HG03039 (cell line): ENCODE measurements around the gene FASTKD3.

ENCODE experiments used
- ATAC-seq: cut with Tn5 transposase; IDR thresholded peaks from one replicate; pipeline ENCODE4 v1.9.1; 2021; ENCODE audit warnings: mild to moderate bottlenecking, moderate library complexity; ENCODE audit not compliant: unreplicated experiment

FASTKD3 gene

DNA sequence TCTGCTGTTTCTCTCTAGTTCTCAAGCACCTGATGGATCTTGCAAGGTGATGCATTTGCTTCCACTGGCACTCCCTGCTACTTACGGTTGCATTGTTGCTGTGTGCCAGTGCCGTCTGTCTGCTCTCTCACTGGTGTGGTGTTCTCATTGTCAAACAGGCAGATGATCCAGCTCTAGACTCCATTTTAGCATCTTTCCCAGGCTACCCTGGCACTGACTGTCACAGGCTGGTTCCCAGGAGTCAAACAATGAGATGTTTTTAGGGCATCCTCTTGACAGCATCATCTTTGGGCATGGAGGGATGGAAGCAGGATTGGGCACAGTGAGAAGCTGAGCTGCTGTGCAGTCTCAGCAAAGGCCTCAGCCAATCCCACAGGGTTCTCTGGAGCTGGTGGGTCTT is 13.0 kb upstream of the FASTKD3 start:
- ATAC-seq: no peak

DNA sequence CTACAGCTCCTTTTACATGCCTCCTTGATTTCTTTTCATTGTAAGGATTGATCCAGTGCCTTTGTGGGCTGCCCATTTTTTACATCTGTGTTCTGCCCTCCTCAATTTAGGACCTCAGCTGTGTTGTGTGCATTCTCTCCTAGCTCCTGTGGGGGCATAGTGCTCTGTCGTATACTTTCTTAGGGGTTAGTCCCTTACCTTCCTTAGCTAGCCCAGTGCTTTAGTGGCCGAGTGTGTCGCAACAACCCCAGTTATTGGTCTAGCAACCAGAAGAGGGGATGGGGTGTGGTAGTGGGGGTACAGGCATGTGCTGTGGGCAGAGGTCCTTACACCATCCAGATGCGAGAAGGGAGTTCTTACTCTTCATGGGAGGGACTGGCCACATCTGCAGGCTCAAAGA is 12.3 kb upstream of the FASTKD3 start:
- no peak for ATAC-seq

DNA sequence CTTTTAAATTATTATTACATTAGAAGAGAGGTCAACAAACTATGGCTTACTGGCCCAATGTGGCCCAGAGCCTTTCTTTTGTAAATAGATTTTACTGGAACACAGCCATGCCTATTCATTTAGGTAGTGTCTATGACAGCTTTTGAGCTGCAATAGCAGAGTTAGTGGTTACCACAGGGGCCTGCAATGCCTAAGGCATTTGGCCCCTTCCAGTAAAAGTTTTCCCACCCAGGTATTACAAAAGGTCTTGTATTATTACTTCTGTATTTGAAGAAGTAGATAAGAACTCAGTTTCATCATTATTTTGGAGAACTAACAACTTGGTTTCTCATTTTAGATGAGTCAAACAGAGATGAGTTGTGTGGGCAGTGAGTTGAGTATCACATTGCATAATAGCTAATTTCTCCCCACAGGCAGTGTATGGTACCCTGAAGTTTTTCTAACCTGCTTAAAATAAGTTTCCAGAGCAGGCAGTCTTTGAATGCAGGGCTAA is 9.6 kb upstream of the FASTKD3 start:
- peak; percentile 97 for ATAC-seq

DNA sequence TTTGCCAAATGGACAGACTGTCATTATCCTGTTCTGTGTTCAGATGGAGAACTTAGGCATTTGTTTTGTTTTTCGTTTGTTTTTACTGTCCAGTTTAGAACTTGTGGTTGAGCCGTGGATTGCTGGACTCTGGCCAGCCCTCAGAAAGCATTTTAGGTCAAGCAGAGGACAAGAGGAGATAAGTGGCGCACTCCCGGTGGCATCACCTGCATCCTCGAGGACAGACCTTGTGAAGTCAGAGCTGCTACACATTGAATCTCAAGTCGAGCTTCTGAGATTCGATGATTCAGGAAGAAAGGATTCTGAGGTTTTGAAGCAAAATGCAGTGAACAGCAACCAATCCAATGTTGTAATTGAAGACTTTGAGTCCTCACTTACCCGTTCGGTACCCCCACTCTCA is 9.0 kb upstream of the FASTKD3 start:
- no peak for ATAC-seq

DNA sequence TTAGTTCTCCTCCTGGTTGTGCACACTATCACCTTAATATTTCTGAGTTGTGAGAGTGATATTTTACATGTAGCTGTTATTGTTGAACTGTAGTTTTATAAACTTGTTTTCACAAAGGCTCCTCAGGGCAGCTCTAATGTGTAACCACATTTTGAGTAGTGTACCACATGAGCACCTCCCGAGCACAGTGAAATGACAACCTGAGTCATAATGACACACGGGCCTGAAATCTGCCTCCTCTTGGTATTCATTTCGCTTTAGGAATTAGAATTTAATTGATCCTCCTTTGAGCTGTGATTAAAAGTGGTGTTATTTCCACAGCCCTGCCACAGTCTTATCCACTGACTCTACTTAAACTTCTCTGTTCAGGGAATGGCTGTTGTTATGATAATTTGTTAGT is 8.0 kb upstream of the FASTKD3 start:
- ATAC-seq: peak; percentile 43

DNA sequence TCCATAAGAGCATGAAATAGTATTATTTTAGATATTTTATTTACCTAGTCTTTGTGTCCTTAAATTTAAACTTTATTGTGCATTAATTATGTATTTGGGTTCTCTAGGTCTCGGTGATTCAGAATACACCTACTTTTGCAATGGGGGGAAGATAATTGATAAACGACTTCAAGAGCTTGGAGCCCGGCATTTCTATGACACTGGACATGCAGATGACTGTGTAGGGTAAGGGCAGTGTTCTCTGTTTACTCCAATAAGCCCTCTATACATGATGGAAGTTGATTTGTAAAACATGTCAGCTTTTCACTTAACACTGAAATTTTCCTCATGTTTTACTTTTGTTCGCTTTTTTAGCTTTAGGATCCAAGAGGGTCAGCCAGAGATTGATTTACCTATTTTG is 6.3 kb upstream of the FASTKD3 start:
- no peak for ATAC-seq

DNA sequence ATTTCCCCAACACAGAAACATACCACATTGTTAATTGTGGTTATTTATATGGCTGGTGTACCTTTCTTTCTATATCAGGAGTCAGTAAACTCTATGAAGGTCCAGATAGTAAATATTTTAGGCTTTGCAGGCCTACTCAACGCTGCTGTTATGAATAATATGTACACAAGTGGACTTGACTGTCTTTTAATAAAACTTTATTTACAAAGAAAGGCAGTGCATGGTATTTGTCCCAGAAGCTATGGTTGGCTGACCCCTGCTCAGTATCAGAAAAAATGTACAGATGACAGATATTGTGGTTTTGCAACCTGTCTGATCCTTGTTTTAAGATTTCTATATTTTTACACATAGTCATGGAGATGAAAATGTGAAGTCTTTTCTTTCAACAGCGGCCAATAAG is 5.8 kb upstream of the FASTKD3 start:
- no peak for ATAC-seq

DNA sequence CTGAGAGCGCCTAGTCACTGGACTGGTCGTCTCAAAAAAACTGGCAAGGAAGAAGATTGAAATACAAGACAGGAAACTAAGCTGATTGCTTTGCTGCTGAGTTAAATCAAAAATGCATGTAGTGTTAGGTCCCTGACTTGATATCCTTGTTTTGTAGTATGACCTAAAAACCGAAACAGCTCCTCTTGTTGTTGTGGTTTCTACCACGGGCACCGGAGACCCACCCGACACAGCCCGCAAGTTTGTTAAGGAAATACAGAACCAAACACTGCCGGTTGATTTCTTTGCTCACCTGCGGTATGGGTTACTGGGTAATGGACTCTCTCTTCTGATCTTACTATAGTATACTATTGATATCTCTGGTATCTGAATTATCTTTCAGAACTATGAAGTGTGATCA is 4.4 kb upstream of the FASTKD3 start:
- no peak for ATAC-seq

DNA sequence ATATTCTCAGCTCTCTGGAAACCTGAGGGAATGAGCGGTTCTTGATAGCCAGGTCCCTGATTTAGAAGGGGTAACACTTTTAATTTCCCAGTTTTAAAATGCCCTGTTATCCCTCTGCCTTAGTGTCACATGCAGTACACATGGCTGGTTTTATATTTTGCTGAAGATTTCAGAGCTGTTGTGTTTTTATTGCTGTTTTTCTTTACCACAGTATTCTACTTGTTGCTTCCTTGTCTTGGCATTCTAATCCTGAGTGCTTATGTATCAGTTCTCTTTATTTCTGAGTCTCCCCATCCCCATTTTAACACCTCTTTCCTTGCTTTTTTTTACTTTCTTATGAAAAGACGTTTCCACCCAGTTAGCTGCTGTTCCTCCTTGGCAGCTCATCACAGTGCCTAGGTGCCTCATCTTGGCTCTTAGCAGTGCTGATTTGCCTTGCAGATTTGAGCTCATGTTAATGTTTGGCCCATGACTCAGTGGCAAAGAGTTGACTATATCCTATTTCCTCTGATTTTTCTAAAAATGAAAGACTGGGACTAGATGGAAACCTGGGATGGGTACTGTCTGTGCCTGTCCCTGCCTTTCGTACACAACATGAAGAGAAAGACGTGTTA is 3.8 kb upstream of the FASTKD3 start:
- ATAC-seq: no peak

DNA sequence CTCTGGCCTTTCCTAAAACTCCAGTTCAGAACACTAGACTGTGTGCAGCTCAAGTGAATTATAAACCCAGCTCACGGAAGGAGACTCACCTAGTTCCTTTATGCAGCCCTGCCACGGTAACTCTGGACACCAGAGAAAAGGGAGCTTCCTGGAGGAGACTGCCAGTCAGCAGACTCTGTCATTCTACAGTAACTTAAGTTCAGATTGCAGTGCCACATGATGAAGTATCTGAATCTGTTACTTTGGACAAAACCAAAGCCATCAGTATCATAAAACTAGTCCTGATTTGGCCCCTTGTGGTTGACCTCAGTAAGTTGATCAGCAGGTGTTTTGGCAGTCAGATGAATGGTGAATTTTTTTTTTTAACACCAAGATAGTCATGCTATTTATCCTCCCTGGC is 2.8 kb upstream of the FASTKD3 start:
- ATAC-seq: no peak

DNA sequence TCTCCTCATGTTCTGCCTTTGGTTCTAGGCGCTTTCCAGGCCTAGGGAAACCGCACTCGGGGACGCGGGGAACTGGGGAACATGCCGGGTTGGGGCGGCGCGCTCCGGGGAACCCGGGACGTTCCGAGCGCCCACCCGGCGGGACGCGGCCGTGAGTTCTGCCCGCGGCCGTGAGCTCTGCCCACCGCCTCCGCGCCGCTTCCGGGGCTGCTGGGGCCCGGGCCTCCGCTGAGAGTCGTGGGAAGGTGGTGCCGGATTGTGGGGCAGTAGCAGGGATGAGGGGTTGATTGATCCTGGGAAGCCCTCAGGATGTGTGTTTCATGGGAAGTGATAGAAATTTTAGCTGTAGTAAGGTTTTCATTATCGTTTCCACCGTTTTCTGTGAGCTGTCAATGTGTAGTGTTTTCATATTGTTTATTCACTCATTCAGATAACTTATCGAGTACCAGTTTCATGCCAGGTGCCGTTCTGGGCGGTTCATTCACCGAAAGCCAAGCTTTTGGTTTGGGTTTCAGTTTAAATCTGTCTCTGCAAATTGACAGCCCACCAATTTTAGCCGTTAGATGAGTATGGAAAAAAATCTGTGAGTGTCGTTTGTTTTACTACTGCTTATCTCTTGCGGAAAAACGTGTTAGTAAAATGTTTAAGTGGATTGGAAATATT is 774 bp upstream of the FASTKD3 start:
- peak; percentile 29 for ATAC-seq

DNA sequence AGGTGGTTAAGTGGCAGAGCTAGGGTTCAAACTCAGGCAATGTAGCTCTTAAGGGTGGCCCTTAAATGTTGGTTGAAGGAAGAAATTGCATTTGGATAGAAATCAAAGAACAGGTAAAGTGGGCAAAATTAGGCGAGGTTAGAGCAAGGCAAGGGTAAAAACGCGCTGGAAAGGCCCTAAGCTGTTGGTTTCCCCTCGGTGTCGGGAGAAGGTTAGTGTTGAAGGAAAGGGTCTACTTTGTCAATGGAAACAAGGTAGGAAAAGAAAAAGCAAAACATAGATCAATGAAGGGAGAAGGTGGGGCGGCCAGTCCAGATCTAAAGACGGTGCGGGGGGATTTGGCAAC is 431 bp downstream of the FASTKD3 start:
- ATAC-seq: no peak

DNA sequence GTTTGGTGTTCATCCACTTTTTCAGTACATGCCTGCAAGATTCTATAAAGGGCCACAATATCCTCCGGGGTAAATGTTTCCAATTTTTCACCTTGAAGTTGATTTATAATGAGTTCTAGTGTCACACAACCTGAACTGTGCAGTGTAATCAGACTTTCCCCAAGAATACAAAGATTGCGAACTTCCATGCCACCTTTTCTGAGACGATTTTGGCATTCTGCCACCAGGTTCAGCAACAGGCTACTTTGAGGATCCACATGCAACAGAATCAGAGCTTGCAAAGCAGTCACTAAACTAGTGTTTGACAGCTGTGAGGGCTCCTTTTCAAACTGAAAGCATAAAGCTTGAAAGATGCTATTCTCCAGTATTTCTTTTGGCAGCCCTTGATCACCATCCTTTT is 1.6 kb downstream of the FASTKD3 start:
- no peak for ATAC-seq

DNA sequence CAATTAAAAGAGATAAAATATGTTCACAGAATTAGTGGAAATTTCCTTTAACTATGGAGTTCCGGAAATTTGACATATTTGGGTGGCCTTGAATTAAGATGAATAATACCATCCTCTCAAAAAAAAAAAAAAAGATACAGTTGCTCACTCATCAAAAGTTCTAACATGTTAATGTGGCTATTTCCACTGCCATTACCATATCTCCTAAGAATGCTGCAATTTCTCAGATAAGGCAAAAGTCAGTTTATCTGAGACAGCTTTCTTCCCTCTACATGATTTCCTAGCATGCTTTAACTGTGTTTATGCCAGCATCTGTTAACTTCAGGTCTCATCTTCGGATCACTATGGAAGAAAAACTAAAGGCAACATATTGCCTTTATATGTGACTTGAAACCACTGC is 2.6 kb downstream of the FASTKD3 start:
- no peak for ATAC-seq

DNA sequence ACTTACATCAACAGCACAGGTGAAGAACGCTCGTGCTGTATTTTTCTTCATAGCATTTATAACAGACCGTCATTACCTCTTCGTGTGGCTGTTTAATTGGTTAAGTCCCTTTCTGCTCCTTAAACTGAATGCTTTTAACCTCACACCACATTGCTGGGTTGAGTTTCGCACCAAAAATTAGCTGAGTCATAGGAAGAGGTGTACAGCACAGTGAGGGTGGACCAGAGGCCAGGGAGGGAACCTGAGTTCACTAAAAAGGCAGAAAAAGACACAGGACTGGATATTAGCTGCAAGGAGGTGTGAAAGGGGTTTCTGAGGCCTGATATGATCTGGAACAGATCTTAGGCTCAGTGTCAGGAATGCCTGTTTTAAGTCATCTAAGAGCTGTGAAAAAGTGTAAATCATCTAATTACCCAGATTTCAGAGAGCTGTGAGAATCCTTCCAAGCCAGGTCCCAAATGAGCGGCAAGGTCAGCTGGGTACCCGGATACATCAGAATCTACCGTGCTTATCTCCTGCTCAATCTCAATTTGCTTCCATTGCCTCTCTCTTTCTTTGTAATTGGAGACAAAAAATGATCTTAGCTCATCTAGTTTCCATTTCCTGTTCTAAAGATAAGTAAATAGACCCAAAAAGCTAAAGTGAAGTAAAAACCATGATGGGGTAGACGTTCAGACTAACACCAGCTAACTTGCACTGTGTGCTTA is 10.8 kb downstream of the FASTKD3 start:
- ATAC-seq: no peak

DNA sequence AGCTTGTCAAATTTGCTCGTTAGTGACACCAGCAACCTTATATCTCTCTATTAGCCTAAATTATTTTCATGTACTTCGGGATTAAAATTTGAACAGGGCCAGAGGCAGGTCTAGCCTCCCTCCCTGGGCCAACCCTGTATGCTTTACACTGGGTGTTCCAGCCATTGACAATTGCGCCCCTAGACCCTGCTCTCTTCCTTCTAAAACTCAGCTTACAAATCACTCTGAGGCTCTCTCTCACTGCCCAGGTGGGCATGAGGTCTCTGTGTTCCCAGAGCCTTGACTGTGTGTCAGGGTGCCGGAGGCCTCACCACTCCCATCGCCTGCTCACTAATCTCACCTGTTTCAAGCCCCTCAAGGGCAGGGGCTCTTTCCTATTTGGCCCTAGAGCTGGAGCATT is 11.5 kb downstream of the FASTKD3 start:
- no peak for ATAC-seq

DNA sequence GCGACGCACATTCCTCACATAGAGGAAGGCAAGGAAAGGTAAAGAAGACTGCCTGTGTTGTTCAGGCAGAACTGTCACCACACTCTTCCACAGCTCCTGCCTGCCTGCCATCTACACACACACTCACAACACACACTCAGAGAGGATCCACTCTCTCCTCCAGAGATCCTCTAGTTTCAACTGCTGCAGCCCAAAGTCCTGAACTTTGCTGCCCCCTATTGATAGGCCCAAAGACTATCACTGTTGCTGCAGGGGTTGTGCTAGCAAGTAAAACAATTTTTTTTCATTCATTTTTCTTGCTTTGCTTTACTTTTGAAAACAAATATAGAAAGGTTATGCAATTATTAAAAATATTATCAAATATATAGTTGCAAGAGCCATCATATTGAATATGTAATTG is 12.0 kb downstream of the FASTKD3 start:
- ATAC-seq: no peak

DNA sequence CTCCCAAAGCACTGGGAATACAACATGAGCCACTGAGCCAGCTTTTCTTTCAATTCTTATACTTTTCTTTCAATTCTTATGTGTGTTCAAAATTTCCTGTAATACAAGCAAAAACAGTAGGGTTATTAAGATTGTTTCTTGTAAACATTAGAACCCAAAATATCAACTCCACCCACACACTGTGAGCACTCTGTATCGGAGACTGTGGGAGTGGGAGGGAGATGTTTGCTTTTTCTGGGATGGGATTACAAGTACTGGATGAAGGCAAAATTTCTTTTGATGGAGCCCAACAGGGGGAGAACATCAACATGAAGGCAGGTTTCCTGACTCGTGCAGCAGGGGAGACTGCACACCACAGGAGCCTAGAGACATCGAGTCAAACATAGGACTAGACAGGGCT is 13.2 kb downstream of the FASTKD3 start:
- no peak for ATAC-seq

DNA sequence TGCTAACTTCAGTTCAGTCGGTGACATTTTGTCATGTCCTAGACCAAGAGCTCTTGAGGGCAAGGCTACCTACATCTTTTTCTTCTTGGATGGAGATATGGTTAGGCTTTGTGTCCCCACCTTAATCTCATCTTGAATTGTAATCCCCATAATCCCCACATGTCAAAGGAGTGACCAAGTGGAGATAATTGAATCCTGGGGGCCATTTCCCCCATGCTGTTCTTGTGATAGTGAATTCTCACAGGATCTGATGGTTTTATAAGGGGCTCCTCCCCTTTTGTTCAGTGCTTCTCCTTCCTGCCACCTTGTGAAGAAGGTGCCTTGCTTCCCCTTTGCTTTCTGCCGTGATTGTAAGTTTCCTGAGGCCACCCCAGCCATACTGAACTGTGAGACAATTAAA is 15.8 kb downstream of the FASTKD3 start:
- ATAC-seq: no peak

DNA sequence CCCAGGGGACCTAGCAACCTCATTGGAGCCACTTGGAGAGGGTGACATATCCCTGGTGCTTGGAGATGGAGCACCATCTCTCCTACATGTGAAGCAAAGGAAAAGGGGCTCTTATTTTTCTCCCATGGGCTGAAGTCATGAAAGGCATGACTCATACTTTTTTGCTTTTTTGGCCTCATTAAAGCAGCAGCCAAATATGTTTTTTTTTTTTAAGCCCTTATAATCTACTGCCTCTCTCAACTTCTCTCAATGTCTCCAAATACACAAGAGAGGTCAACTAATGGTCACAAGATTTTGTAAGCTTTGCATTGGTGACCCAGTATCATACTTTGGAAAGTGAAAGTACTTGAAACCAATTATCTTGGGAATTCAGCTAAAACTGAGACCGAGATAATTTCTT is 16.3 kb downstream of the FASTKD3 start:
- ATAC-seq: no peak

DNA sequence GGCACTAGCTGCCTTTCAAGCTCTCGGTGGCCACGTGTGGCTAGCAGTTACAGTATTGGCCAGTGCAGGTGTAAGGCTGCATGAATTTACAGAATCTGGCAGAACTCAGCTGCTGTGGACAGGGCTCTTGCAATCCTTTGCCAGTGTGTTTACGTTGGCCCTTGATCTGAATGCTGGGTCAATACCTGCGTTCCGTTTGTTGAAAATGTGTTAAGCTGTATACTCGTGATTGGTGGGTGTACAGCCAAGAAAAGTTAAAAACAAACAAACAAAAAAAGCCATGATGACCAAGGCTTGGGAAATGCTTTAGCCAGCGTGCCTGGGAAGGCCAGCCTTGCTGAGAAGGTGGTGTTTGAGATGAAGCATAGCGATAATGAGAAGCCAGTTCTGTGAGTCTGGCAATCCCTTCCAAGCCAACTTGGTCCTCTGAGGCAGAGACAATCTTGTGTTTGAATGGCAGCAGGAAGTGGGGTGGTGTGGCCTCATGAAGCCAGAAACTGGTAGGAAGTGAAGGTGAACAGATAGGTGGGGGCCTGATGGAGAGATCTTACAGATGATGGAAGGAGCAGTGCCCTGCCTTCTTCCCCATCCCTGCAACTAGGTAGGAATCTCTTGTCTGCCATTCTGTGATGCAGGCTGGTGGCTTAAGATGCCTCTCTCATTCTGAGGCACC is 17.1 kb downstream of the FASTKD3 start:
- no peak for ATAC-seq

DNA sequence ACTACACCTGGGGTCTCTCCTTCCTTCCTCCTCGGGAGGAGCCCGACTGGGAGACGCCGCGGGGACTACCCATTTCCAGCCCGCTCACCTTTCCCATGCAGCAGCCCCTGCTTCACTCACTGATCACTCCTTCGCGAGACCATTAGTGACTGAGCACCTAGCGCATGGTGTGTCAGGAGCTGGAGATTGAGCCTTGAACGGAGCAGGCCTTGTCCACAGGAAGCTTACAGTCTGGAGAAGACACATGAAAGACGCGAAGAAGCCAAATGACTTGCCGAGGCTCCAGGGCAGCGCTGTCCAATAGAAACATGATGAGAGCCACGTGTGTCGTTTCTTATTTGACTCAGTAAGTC is 17.6 kb downstream of the FASTKD3 start:
- no peak for ATAC-seq
